ENCODE measurements around the gene PRIMA1. TPM values are rescaled to one million over a fixed set of nuclear protein-coding genes. Genes with fewer than 3 reads are reported as not detected.

The PRIMA1 gene
- total RNA-seq, 2 experiments from 2014 or later, result not detected

- Mint-ChIP-seq H3K36me3 (no peaks in the 10 kb centered on the region), H3K4me1 (ENCODE audit: low read depth) (no peaks in the 10 kb centered on the region), H3K9me3 (peaks cover 5% of the 10 kb centered on the region), H3K4me3 (no peak overlapping the region), H3K27ac (no peak overlapping the region), H3K27me3 (peaks cover 7% of the 10 kb centered on the region)
- CTCF ChIA-PET, result no interaction called here
- POLR2A ChIA-PET, result no interaction called here
- intact Hi-C loops (cut with micrococcal nuclease), result no loop called here
- no peak for DNase-seq
Observed at GRCh38 chr14:93772263-93772662, 16.0 kb downstream of the PRIMA1 start.

- Mint-ChIP-seq H3K4me3 (no peak overlapping the region), H3K4me1 (ENCODE audit: low read depth) (no peaks in the 10 kb centered on the region), H3K27me3 (peaks cover 13% of the 10 kb centered on the region), H3K9me3 (peaks cover under 1% of the 10 kb centered on the region), H3K27ac (no peak overlapping the region), H3K36me3 (no peaks in the 10 kb centered on the region)
- no peak for DNase-seq
- intact Hi-C loops (cut with micrococcal nuclease), result no loop called here
- CTCF ChIA-PET, result no interaction called here
- POLR2A ChIA-PET, result no interaction called here
Observed at GRCh38 chr14:93765970-93766369, 22.3 kb downstream of the PRIMA1 start.

DNA sequence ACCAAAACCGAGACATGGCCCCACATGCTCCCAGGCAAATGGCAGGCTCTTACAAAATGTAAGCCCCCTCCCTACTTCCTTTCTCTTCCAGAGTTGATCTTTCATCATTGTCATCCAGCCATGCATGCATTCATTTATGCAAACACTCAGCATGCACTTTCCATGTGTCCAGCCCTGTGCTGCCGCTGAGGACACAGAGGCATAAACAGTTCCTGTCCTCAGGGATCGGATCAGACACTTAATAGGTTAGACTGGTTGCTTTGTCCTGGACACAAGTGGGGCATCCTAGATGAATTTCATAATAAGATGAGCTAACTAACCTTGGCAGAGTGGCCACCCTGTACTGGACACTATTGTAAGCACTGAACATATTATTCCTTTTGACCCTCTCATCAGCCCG, 23.1 kb downstream of the PRIMA1 start:
- no peaks in the 10 kb centered on the region for H3K9me3 Mint-ChIP-seq
- H3K27ac Mint-ChIP-seq, result no peak overlapping the region
- DNase-seq, result no peak
- H3K36me3 Mint-ChIP-seq, result no peaks in the 10 kb centered on the region
- ChIA-PET POLR2A (no interaction called here), CTCF (no interaction called here)
- intact Hi-C loops (cut with micrococcal nuclease), result no loop called here
- H3K4me3 Mint-ChIP-seq, result no peak overlapping the region
- peaks cover 12% of the 10 kb centered on the region for H3K27me3 Mint-ChIP-seq
- H3K4me1 Mint-ChIP-seq (ENCODE audit: low read depth), result no peaks in the 10 kb centered on the region

GRCh38 chr14:93764211-93764659, 24.1 kb downstream of the PRIMA1 start:
- H3K4me1 Mint-ChIP-seq (ENCODE audit: low read depth), result no peaks in the 10 kb centered on the region
- H3K27ac Mint-ChIP-seq, result no peak overlapping the region
- CTCF ChIA-PET, result no interaction called here
- no peaks in the 10 kb centered on the region for H3K9me3 Mint-ChIP-seq
- H3K36me3 Mint-ChIP-seq, result no peaks in the 10 kb centered on the region
- DNase-seq, result no peak
- peaks cover 14% of the 10 kb centered on the region for H3K27me3 Mint-ChIP-seq
- POLR2A ChIA-PET, result no interaction called here
- H3K4me3 Mint-ChIP-seq, result no peak overlapping the region
- intact Hi-C loops (cut with micrococcal nuclease), result no loop called here

DNA sequence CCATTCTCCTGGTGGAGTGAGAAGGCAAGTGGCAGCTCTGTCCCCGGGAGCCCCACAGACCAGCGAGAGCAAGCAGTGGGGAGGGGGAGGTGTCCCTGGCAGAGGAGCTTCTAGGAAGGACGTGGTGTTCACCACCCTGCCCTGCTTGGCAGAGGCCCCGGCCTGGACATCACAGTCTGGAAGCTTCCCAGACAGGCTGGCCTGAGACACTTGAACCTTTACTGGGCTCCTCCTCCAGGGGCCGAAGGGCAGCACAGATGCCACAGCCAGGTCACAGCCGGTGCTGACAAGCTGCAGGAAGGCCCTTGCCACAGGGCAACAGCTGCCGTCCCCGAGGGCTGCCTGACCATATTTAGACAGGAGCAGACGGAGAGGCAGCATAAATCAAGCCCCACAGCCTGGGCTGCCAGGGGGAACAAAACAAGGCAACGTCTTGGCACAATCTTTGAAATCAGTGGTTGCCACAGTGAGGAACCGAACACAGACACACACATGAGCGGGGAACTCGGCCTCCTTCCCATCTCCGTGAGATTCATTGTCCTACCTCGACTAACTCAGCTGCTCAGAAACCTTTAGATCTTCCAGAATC, 28.5 kb downstream of the PRIMA1 start:
- H3K27ac Mint-ChIP-seq, result no peak overlapping the region

DNA sequence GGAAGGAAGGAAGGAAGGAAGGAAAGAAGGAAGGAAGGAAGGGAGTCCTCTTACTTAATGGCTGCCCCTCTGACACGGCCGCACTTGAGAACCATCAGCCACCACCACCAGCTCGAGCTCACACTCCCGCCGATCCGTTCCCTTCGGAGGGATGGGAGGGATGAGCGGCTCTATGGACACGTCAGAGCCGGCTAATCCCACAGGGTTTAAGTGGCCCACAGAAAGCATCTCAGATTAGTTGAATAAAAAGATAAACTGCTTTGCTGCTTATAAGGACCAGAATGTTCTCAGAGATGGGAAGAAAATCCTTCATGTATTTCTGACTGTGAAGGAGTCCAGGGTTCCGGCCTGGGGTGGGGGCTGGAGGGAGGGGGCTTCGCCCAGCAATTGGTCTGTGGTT, 31.1 kb downstream of the PRIMA1 start:
- intact Hi-C loops (cut with micrococcal nuclease), result no loop called here
- H3K27ac Mint-ChIP-seq, result no peak overlapping the region
- POLR2A ChIA-PET, result no interaction called here
- H3K36me3 Mint-ChIP-seq, result no peaks in the 10 kb centered on the region
- H3K4me3 Mint-ChIP-seq, result no peak overlapping the region
- DNase-seq, result no peak
- no peaks in the 10 kb centered on the region for H3K4me1 Mint-ChIP-seq (ENCODE audit: low read depth)
- CTCF ChIA-PET, result no interaction called here
- no peaks in the 10 kb centered on the region for H3K9me3 Mint-ChIP-seq
- H3K27me3 Mint-ChIP-seq, result peaks cover 5% of the 10 kb centered on the region

More for the DNA sequence above, 28.5 kb downstream of the PRIMA1 start:
- Mint-ChIP-seq H3K4me1 (ENCODE audit: low read depth) (no peaks in the 10 kb centered on the region), H3K4me3 (no peak overlapping the region), H3K36me3 (no peaks in the 10 kb centered on the region), H3K9me3 (no peaks in the 10 kb centered on the region), H3K27me3 (peaks cover 8% of the 10 kb centered on the region)
- POLR2A ChIA-PET, result no interaction called here
- CTCF ChIA-PET, result no interaction called here
- no peak for DNase-seq
- intact Hi-C loops (cut with micrococcal nuclease), result no loop called here

GRCh38 chr14:93753647-93754046, 34.6 kb downstream of the PRIMA1 start:
- no peak for DNase-seq
- H3K27ac Mint-ChIP-seq, result no peak overlapping the region
- no peaks in the 10 kb centered on the region for H3K9me3 Mint-ChIP-seq
- intact Hi-C loops (cut with micrococcal nuclease), result no loop called here
- H3K27me3 Mint-ChIP-seq, result peaks cover 1% of the 10 kb centered on the region
- CTCF ChIA-PET, result no interaction called here
- H3K36me3 Mint-ChIP-seq, result no peaks in the 10 kb centered on the region
- POLR2A ChIA-PET, result no interaction called here
- no peak overlapping the region for H3K4me3 Mint-ChIP-seq
- H3K4me1 Mint-ChIP-seq (ENCODE audit: low read depth), result no peaks in the 10 kb centered on the region

GRCh38 chr14:93752980-93753561, 35.2 kb downstream of the PRIMA1 start:
- Mint-ChIP-seq H3K4me1 (ENCODE audit: low read depth) (no peaks in the 10 kb centered on the region), H3K4me3 (no peak overlapping the region), H3K27ac (no peak overlapping the region), H3K27me3 (peaks cover 1% of the 10 kb centered on the region), H3K36me3 (no peaks in the 10 kb centered on the region), H3K9me3 (no peaks in the 10 kb centered on the region)
- CTCF ChIA-PET, result no interaction called here
- no peak for DNase-seq
- intact Hi-C loops (cut with micrococcal nuclease), result no loop called here
- POLR2A ChIA-PET, result no interaction called here

- H3K36me3 Mint-ChIP-seq, result no peaks in the 10 kb centered on the region
- no peaks in the 10 kb centered on the region for H3K4me1 Mint-ChIP-seq (ENCODE audit: low read depth)
- H3K9me3 Mint-ChIP-seq, result no peaks in the 10 kb centered on the region
- H3K27me3 Mint-ChIP-seq, result no peaks in the 10 kb centered on the region
- no peak for DNase-seq
- CTCF ChIA-PET, result no interaction called here
- intact Hi-C loops (cut with micrococcal nuclease), result no loop called here
- H3K4me3 Mint-ChIP-seq, result no peak overlapping the region
- POLR2A ChIA-PET, result no interaction called here
- no peak overlapping the region for H3K27ac Mint-ChIP-seq
Observed at GRCh38 chr14:93751946-93752655, 36.2 kb downstream of the PRIMA1 start.

- H3K36me3 Mint-ChIP-seq, result no peaks in the 10 kb centered on the region
- no peak for DNase-seq
- CTCF ChIA-PET, result interaction anchor here (1.0 kb wide), 1 partner anchor 158 kb away, joined by 4 read pairs; no protein-coding TSS in a partner anchor
- H3K27ac Mint-ChIP-seq, result no peak overlapping the region
- no peaks in the 10 kb centered on the region for H3K9me3 Mint-ChIP-seq
- POLR2A ChIA-PET, result no interaction called here
- no peaks in the 10 kb centered on the region for H3K4me1 Mint-ChIP-seq (ENCODE audit: low read depth)
- intact Hi-C loops (cut with micrococcal nuclease), result no loop called here
- no peaks in the 10 kb centered on the region for H3K27me3 Mint-ChIP-seq
- H3K4me3 Mint-ChIP-seq, result no peak overlapping the region
Observed at GRCh38 chr14:93749076-93749420, 39.2 kb downstream of the PRIMA1 start.

GRCh38 chr14:93748208-93749075, 39.8 kb downstream of the PRIMA1 start:
- intact Hi-C loops (cut with micrococcal nuclease), result no loop called here
- Mint-ChIP-seq H3K4me1 (ENCODE audit: low read depth) (no peaks in the 10 kb centered on the region), H3K4me3 (no peak overlapping the region), H3K9me3 (no peaks in the 10 kb centered on the region), H3K36me3 (no peaks in the 10 kb centered on the region), H3K27me3 (no peaks in the 10 kb centered on the region), H3K27ac (no peak overlapping the region)
- CTCF ChIA-PET, result interaction anchor here (1.0 kb wide), 1 partner anchor 158 kb away, joined by 4 read pairs; no protein-coding TSS in a partner anchor
- no peak for DNase-seq
- POLR2A ChIA-PET, result no interaction called here

DNA sequence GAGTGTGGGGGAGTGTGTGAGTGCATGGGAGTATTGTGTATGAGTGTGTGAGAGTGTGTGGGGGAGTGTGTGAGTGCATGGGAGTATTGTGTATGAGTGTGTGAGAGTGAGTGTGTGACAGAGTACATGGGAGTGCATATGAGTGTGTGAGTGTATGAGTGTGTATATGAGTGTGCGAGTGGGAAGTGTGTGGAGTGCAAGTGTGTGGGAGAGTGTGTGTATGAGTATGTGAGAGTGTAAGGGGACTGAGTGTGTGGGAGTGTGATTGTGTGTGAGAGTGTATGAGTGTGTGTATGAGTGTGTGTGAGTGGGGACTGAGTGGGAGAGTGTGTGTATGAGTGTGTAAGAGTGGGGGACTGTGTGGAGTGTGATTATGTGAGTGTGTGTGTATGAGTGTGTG, 40.7 kb downstream of the PRIMA1 start:
- Mint-ChIP-seq H3K9me3 (no peaks in the 10 kb centered on the region), H3K4me1 (ENCODE audit: low read depth) (no peaks in the 10 kb centered on the region), H3K4me3 (no peak overlapping the region), H3K36me3 (no peaks in the 10 kb centered on the region), H3K27ac (no peak overlapping the region), H3K27me3 (peaks cover 2% of the 10 kb centered on the region)
- no peak for DNase-seq
- POLR2A ChIA-PET, result no interaction called here
- CTCF ChIA-PET, result no interaction called here
- intact Hi-C loops (cut with micrococcal nuclease), result no loop called here

Measured in activated CD4-positive, alpha-beta memory T cell treated with anti-CD3 and anti-CD28 coated beads for 36 hours (primary cell).